AG04449 (cell line): ENCODE data around the gene POLR2F.

Experiments
- CTCF ChIA-PET: fragments of 350-600 bp; formaldehyde crosslinking; extraction: SDS; loops from one replicate; lab custom pipeline; 2021; ENCODE audit warnings: antibody characterized with exemption; lab: Yijun Ruan, JAX
- POLR2A ChIA-PET: fragments of 400-600, 350-600 bp; formaldehyde crosslinking; extraction: SDS; loops from one replicate; lab custom pipeline; 2020; ENCODE audit warnings: antibody characterized with exemption, inconsistent platforms; lab: Yijun Ruan, JAX
- DNase-seq: peaks from one replicate; pipeline ENCODE4 v3.0.0-alpha.2; 2010; ENCODE audit warnings: low read depth, low spot score
- H3K4me3 ChIP-seq: 2 replicates; pipeline ENCODE4 v1.5.1; 2011; ENCODE audit warnings: low read depth, mild to moderate bottlenecking, control low read depth, low read length
- TF ChIP-seq, protein P1 (sequence below): IDR thresholded peaks from one replicate; pipeline ENCODE4 v1.5.1; 2011; ENCODE audit warnings: mild to moderate bottlenecking, moderate library complexity, low read length, control low read depth, inconsistent platforms; ENCODE audit not compliant: insufficient read depth; ENCODE audit errors: missing control alignments

The POLR2F gene

DNA sequence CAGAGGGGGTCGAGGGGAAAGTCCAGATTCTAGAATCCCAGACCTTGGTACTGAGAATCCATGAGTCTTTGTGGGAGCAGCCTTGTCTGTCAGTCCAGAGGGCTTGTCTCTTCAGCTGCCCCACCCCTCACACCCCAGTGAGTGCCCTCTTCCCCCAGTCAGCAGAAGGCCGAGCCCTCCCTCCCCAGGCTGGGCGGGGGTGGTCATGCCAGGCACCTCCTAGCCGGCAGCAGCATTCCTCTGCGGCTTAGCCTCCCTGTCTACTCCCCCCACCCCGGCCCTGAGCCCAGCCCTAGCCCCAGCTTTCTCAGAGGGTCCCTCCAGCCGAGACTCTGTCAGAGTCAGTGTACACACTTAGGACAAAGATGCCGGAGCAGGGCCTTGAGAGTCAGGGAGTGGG, 26.3 kb downstream of the POLR2F start:
- CTCF ChIA-PET = interaction anchor here (0.8 to 1.3 kb wide), 3 partner anchors 8 to 13 kb away, joined by 3 to 7 read pairs (median 3); no protein-coding TSS in a partner anchor
- POLR2A ChIA-PET = no interaction called here
- H3K4me3 ChIP-seq = no peak overlapping the region
- TF ChIP-seq, protein P1, sequence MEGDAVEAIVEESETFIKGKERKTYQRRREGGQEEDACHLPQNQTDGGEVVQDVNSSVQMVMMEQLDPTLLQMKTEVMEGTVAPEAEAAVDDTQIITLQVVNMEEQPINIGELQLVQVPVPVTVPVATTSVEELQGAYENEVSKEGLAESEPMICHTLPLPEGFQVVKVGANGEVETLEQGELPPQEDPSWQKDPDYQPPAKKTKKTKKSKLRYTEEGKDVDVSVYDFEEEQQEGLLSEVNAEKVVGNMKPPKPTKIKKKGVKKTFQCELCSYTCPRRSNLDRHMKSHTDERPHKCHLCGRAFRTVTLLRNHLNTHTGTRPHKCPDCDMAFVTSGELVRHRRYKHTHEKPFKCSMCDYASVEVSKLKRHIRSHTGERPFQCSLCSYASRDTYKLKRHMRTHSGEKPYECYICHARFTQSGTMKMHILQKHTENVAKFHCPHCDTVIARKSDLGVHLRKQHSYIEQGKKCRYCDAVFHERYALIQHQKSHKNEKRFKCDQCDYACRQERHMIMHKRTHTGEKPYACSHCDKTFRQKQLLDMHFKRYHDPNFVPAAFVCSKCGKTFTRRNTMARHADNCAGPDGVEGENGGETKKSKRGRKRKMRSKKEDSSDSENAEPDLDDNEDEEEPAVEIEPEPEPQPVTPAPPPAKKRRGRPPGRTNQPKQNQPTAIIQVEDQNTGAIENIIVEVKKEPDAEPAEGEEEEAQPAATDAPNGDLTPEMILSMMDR = no peak
- no peak for DNase-seq

DNA sequence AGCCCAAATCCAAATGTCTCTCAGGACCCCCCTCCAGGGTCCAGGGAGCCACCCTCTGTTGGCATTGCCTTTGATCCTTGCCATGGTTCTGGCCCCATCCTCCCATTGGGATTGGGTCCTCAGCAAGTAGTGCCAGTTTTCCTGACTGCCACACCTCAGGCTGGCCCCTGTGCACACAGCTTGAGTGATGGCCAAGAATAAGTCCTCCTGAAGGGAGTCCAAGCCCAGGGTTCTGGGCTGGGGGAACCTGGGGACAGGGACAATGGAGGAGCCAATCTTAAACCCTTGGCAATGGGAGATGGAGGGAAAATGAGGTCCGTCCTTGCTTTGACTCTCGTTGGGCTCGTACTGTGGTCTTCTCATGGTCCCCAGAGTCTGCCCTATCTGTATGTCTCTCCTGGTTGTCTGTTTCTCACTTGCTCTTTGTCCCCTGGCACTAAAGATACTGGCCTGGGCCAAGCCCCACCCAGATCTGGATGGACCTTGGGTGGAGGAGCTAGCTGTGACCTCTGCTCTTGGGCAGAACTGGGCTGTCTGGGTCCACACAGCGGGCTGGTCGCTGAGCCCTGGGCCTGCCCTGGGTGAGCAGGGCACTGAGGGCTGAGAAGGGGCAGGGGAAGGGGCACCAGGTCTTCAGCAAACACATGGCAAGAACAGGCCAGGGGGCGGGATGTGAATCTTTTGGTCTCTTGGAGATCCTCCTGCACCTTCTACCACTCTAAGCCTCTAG, 27.9 kb downstream of the POLR2F start:
- TF ChIP-seq, protein P1 = no peak
- ChIA-PET CTCF (no interaction called here), POLR2A (no interaction called here)
- DNase-seq = no peak
- no peak overlapping the region for H3K4me3 ChIP-seq

DNA sequence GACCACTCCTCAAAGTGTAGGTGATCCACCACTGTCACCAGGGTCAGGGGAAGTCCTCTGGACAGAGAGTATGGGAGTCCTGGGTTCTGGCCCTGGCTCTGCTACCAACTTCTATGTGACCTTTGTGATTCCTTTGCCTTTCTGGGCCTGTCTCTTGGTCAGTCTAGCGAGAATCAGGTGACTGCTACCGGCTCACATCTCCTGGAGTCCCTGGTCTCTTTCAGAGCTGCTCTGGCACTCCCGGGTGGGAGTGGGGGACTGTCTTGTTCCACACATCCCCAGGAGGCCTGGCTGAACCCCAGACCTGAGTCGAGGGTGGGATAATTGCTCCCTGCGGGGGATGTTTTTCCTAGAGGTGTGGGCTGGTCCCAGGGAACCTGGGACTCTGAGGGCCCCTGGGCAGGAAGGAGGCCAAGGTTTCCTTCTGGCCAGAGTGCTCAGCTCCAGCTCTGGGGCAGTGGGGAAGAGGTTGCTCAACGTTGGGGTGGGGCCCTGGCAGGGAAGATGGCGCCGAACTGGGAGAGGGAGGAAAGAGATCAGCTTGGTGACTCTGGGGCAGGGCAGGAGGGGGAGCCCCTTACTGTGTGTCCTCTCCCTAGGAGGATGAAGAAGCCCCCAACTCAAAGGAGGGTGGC, 28.8 kb downstream of the POLR2F start:
- ChIA-PET POLR2A (no interaction called here), CTCF (no interaction called here)
- no peak for DNase-seq
- TF ChIP-seq, protein P1 = no peak
- H3K4me3 ChIP-seq = no peak overlapping the region

DNA sequence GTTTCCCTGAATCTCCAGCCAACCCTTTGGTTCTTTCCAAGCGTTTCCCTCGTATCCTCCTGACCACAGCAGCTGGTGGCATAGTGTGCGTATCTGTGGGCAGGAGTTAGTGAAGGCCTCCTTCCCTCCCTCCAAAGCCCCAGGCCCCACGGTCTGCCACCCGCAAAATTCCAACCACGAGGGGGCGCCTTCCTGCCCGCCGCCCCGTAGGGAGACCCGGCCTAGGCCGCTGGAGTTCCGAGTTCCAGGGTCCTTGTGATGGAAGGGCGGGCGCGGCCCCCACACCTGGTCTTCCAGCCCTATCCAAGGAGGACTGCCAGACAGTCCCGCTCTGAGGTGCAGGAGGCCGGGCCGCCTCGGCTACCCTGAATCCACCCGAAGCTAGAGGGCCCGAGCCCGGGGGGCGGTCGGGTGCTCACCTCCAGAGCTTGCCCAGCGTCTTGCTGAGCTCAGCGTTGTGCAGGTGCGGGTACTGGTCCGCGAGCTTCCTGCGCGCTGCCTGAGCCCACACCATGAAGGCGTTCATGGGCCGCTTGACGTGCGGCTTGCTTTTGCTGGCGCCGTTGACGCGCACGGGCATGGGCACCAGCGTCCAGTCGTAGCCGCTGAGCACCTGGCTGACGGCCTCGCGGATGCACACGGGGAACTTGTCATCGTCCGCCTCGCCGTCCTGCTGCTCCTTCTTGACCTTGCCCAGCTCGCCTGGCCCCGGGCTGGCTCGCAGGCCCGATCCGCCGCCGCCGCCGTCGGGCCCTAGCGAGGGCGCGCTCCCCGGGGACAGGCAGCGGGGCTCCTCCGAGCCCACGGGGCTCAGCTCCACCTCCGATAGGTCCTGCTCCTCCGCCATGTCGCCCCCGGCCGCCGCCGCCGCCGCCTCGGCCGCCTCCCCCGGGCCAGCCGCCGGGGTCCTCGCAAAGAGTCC, 29.7 kb downstream of the POLR2F start:
- TF ChIP-seq, protein P1 = peak; percentile 3
- no peak overlapping the region for H3K4me3 ChIP-seq
- POLR2A ChIA-PET = no interaction called here
- DNase-seq = no peak
- CTCF ChIA-PET = no interaction called here

DNA sequence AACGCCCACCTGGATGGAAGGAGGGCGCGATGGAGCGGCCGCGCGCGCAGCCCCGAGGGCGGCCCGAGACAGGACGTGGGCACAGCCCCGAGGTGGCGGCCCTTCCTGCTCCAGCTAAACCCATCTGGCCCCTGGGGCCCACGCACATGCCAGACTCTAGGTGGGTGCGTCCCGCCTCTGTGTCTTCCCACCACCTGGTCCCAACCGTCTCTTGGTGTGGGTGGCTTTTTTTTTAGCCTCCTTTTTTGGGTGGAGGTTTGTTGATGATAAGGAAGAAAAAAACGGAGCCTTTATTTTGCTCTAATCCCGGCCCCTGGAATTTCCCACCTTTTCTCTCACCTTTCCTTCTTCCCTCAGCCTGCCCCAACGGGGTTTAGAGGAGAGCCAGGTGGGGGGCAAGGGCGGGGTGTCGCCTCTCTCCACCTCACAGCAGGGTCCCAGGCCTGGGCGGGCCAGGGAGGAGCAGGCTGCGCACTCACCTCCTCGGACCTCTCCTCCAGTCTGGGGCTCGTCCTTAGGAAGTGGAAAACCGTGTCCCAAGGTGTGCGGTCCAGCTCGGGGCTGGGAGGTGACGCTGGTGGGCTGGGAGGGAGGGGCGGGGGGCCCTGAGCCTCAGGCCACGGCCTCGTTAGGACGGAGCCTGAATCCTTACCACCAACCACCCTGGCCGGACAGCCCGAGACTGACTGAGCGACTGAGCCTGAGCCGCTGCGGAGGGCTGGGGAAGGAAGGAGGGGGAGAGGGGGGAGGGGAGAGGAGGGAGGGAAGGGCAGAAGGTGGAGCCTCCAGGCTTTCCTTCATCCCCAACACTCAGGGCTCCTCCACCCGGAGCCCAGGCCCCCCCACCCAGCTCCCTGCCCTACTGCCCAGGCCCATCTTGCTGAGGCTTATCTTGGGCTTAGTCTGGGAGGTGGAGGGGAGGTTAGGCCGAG, 30.6 kb downstream of the POLR2F start, which contains the start of gene SOX10:
TSS of gene SOX10 (minus strand) at position 696 of the 932 bp plus-strand sequence. CDS start 771 bp downstream, outside the sequence.
- H3K4me3 ChIP-seq = no peak within 1 kb of the TSS
- ChIA-PET POLR2A (no interaction called here), CTCF (no interaction called here)
- DNase-seq = no peak
- TF ChIP-seq, protein P1 = no peak
